Nephron (organoid): ENCODE measurements around the gene DDHD1.
A peak's percentile ranks its signal among the peaks of the same experiment; 100 is the strongest.

Experiments used
- H3K27ac Mint-ChIP-seq, 3 experiments: 2 replicates each; pipeline ENCODE4 v1.8.0; 2020; ENCODE audit warnings: mixed read lengths in 3 of 3, mild to moderate bottlenecking in 2 of 3, moderate library complexity in 1 of 3
- H3K27me3 Mint-ChIP-seq: 2 replicates; pipeline ENCODE4 v1.8.0; 2021; ENCODE audit warnings: low read depth, mild to moderate bottlenecking, moderate library complexity, mixed read lengths
- H3K36me3 Mint-ChIP-seq: 2 replicates; pipeline ENCODE4 v1.8.0; 2020; ENCODE audit warnings: low read depth, mixed read lengths
- H3K4me1 Mint-ChIP-seq: 2 replicates; pipeline ENCODE4 v1.8.0; 2020; ENCODE audit warnings: mixed read lengths
- H3K4me3 Mint-ChIP-seq, 3 experiments: 2 replicates each; pipeline ENCODE4 v1.8.0; 2020; ENCODE audit warnings: mild to moderate bottlenecking in 3 of 3, mixed read lengths in 3 of 3, moderate library complexity in 2 of 3
- H3K9me3 Mint-ChIP-seq: 2 replicates; pipeline ENCODE4 v1.8.0; 2020; ENCODE audit warnings: mixed read lengths
- TF ChIP-seq, protein P1 (sequence below), 3 experiments: fragments of 200-600 bp; sonication (generic); IDR thresholded peaks; one replicate each; pipeline ENCODE4 v1.5.0; 2021; ENCODE audit warnings: antibody characterized with exemption in 3 of 3; ENCODE audit not compliant: unreplicated experiment in 3 of 3

Gene DDHD1

DNA sequence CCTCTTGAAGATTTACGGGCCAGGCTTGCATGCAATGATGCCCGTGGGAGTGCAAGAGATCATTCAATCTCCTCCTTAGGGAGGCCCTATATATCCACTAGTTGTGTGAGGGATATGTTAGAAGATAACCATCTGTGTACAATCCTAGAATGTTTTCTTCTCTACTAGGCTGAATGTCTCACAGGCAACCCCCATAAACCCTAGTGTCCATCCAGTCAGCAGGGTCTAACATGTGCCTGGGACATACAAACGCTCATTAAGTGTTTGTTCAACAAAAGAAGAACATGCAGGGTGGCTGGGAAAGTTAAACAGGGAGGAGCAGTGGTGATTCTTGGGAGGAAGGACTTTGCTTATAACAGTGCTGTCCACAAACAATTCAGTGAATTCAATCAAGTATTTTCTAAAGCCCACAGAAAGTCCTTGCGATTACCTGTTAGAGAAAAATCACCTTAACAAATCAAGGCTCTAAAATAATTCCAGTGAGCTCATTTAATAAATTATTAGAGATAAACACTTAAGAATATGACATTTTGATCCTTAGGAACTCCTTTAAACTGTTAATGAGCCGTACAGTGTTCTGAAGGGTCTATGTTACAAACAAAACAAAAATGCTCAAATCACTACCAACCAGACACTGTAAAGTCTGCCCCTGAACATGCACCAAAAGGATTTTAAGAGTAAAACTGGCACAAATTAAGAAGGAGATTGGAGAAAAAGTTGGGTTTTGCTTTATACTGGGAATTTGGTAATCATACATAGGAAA, 105.6 kb downstream of the DDHD1 start:
- peak overlapping the region; percentile 91 to 95 (median 91) for H3K27ac Mint-ChIP-seq
- peaks cover 29% of the 10 kb centered on the region for H3K4me1 Mint-ChIP-seq
- no peaks in the 10 kb centered on the region for H3K27me3 Mint-ChIP-seq
- TF ChIP-seq, protein P1, sequence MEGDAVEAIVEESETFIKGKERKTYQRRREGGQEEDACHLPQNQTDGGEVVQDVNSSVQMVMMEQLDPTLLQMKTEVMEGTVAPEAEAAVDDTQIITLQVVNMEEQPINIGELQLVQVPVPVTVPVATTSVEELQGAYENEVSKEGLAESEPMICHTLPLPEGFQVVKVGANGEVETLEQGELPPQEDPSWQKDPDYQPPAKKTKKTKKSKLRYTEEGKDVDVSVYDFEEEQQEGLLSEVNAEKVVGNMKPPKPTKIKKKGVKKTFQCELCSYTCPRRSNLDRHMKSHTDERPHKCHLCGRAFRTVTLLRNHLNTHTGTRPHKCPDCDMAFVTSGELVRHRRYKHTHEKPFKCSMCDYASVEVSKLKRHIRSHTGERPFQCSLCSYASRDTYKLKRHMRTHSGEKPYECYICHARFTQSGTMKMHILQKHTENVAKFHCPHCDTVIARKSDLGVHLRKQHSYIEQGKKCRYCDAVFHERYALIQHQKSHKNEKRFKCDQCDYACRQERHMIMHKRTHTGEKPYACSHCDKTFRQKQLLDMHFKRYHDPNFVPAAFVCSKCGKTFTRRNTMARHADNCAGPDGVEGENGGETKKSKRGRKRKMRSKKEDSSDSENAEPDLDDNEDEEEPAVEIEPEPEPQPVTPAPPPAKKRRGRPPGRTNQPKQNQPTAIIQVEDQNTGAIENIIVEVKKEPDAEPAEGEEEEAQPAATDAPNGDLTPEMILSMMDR (IDR thresholded peaks at IDR 0.05; ENCODE audit: unreplicated experiment in 3 of 3) = no peak
- H3K4me3 Mint-ChIP-seq = no peak overlapping the region
- peaks cover 10% of the 10 kb centered on the region for H3K36me3 Mint-ChIP-seq
- no peaks in the 10 kb centered on the region for H3K9me3 Mint-ChIP-seq

DNA sequence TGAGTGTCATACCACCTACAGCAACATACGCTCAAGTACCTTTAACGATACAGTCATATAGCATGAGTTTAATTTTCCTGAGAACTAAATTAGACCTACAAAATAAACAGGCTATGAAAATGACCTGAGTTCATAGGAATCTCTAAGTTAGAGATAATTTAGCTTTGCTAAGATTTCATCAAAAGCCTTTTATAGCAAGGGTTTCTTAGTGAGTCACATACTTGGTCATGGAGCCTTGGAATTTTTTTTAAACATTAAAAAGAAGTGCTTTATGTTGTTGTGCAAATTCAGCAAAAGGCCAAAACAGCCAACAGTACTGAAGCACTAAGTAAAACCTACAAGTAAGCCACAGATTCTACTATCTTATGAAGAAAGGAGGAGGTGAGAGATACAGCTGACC, 108.6 kb downstream of the DDHD1 start:
- Mint-ChIP-seq H3K36me3 (peaks cover 27% of the 10 kb centered on the region), H3K27me3 (no peaks in the 10 kb centered on the region), H3K27ac (peak overlapping the region; percentile 61 to 97 (median 72)), H3K4me1 (peaks cover 50% of the 10 kb centered on the region), H3K9me3 (no peaks in the 10 kb centered on the region), H3K4me3 (no peak overlapping the region)
- TF ChIP-seq, protein P1 (IDR thresholded peaks at IDR 0.05; ENCODE audit: unreplicated experiment in 3 of 3) = no peak

DNA sequence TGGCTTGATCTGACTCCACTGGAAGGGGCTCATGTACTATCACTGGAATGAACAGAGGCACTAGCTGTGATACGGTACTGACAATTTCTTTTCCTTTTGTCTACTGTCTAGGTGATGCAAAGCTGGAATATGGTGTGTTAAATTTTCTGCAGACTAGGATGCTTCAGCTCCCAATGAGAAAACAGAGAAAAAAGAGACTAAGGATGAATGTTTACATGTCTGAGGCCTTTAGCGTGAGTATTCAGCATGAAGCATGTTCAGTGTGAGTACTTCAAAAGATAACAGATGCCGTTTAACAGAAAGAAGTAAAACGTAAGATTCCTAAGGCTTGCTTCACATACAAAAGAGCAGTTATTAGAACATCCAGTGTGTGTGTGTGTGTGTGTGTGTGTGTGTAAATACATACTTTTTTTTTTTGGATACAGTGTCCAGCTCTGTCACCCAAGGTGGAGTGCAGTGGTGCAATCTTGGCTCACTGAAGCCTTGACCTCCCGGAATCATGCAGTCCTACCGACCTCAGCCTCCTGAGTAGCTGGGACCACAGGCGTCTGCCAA, 110.0 kb downstream of the DDHD1 start:
- H3K9me3 Mint-ChIP-seq = no peaks in the 10 kb centered on the region
- H3K4me3 Mint-ChIP-seq = peak overlapping the region in 2 of 3 experiments; percentile 50 to 65
- TF ChIP-seq, protein P1 (IDR thresholded peaks at IDR 0.05; ENCODE audit: unreplicated experiment in 3 of 3) = no peak
- H3K27me3 Mint-ChIP-seq = no peaks in the 10 kb centered on the region
- peaks cover 37% of the 10 kb centered on the region for H3K36me3 Mint-ChIP-seq
- peak overlapping the region; percentile 90 to 97 (median 93) for H3K27ac Mint-ChIP-seq
- H3K4me1 Mint-ChIP-seq = peaks cover 42% of the 10 kb centered on the region

DNA sequence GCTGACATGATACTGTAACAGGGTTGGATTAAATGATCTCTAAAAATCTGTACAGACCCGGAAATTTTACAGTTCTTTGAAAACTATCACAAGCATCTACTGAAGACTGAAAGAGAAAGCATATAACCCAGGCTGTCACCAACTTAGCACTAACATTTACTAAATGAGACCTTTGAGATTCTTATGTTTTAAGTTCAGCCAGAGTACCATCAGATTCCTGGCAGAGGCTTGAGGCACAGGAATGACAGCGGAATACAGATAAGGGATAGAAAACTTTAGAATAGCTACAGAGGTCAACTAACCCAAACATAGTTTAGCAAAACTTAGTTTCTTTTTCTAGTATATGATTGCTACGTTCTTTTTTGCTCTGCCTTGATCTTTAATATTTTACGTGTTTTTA, 110.6 kb downstream of the DDHD1 start:
- peak overlapping the region; percentile 90 to 97 (median 93) for H3K27ac Mint-ChIP-seq
- H3K9me3 Mint-ChIP-seq = no peaks in the 10 kb centered on the region
- peaks cover 36% of the 10 kb centered on the region for H3K4me1 Mint-ChIP-seq
- TF ChIP-seq, protein P1 (IDR thresholded peaks at IDR 0.05; ENCODE audit: unreplicated experiment in 3 of 3) = no peak
- peaks cover 43% of the 10 kb centered on the region for H3K36me3 Mint-ChIP-seq
- H3K27me3 Mint-ChIP-seq = no peaks in the 10 kb centered on the region
- H3K4me3 Mint-ChIP-seq = peak overlapping the region in 2 of 3 experiments; percentile 50 to 65

DNA sequence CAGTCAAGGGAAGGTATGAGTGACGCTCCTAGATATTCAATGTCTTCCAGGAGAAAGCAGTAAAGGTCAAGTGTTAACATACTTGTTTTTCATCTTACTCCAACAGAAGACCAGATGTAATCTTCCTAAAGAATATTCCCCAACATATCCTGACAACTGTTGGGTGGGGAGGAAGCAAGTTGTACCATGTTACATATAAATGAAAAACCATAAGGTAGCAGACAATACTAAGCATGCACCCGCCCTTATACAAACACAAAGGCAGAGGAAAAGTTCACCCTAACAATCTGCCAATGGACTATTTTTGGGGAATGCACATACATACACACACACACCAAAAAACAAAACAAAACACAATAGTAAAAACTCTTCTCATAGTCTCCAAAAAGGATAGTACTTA, 112.1 kb downstream of the DDHD1 start:
- TF ChIP-seq, protein P1 (IDR thresholded peaks at IDR 0.05; ENCODE audit: unreplicated experiment in 3 of 3) = no peak
- Mint-ChIP-seq H3K27ac (peak overlapping the region in 2 of 3 experiments; percentile 76 to 97), H3K4me1 (peaks cover 34% of the 10 kb centered on the region), H3K27me3 (no peaks in the 10 kb centered on the region), H3K36me3 (peaks cover 49% of the 10 kb centered on the region), H3K9me3 (no peaks in the 10 kb centered on the region), H3K4me3 (no peak overlapping the region)
